Measurements from ENCODE around the gene SPRED3.
A peak's percentile ranks its signal among the peaks of the same experiment; 100 is the strongest.

SPRED3 gene

DNA sequence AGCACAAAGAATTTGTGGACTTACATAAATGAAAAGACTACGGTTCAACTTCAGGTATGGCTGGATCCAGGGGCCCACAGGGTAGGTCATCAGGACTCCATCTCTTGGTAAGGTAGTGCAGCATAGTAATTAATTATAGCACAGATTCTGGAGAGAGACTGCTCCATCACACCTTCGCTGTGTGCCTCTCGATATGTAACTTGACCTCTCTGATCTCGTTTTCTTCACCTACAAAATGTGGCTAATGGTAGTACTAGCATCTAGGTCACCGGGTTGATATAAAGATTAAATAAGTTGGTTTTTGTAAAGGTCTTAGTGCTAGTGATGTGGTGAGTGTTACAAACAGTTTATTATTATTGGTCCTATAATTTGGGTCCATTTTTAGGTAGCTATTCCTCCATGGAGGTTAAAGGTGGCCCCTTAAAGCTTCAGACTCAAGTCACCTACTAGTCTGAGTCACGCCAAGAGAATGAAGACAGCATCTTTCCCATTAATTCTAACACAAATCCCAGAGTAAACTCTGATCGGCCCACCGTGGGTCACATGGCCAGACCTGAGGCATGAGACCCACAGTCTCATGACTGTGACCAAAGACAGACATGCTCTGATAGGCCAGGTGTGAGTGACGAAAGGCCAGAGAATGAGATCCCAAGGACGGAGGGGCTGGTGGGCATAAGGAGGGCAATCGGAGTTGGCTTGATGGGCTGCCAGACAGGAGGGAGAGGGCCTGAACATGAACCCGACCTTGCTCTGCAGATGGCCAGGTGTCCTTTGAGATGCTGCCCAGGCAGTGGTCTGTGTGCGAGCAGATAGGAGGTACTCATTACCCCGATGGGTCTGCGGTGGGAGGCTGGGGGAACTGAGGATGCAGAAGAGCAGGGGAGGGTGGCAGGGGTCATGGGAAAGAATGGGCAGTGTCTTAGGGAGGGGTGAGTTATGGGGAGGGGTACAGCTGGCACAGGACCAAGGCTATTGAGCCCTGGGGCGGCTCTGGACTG lies 32.5 kb upstream of the SPRED3 start:
- TF ChIP-seq, protein P1, sequence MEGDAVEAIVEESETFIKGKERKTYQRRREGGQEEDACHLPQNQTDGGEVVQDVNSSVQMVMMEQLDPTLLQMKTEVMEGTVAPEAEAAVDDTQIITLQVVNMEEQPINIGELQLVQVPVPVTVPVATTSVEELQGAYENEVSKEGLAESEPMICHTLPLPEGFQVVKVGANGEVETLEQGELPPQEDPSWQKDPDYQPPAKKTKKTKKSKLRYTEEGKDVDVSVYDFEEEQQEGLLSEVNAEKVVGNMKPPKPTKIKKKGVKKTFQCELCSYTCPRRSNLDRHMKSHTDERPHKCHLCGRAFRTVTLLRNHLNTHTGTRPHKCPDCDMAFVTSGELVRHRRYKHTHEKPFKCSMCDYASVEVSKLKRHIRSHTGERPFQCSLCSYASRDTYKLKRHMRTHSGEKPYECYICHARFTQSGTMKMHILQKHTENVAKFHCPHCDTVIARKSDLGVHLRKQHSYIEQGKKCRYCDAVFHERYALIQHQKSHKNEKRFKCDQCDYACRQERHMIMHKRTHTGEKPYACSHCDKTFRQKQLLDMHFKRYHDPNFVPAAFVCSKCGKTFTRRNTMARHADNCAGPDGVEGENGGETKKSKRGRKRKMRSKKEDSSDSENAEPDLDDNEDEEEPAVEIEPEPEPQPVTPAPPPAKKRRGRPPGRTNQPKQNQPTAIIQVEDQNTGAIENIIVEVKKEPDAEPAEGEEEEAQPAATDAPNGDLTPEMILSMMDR (IDR thresholded peaks at IDR 0.05; ENCODE audit: insufficient read depth, missing control alignments), result no peak
- DNase-seq (ENCODE audit: insufficient read length, low spot score), result no peak
- FAIRE-seq, result no peak

- FAIRE-seq (no peak), DNase-seq (ENCODE audit: insufficient read length, low spot score) (no peak)
- TF ChIP-seq, protein P1 (IDR thresholded peaks at IDR 0.05; ENCODE audit: insufficient read depth, missing control alignments), result no peak
These were observed 30.4 kb upstream of the SPRED3 start for GRCh38 chr19:38358071-38358470.

DNA sequence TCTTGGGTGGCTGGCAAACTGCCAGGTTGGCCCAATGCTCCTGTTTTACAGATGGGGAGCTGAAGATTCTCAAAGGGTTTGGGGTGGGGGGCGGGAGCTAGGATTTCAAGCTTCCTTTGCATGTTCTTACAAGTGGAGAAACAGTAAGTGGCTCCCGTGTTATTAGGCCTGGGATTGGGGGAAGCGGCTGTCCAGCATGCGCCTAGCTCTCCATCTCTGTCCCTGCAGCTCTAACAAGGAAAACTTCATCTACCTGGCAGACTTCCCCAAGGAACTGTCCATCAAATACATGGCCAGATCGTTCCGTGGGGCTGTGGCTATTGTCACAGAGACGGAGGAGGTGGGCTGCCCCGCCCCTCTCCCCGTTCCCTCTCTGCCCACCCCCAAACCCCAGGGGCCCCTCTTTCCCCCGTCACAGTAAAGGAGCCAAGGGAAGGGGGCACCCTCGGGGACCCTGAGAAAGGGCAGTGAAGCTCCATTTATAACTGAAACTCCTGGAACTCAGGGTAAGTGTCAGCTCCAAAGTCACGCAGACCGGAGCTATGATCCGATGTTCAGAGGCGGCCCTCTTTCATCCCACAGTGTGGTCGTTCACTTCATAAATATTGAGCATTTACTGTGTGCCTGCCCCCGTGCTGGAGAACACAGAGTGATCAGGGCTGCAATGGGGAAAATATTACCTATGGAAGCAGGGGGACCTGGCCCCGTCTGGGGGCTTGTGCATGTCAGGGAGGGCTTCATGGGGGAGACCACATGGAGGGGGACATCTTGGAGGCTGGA lies 29.1 kb upstream of the SPRED3 start:
- TF ChIP-seq, protein P1 (IDR thresholded peaks at IDR 0.05; ENCODE audit: insufficient read depth, missing control alignments), result no peak

DNA sequence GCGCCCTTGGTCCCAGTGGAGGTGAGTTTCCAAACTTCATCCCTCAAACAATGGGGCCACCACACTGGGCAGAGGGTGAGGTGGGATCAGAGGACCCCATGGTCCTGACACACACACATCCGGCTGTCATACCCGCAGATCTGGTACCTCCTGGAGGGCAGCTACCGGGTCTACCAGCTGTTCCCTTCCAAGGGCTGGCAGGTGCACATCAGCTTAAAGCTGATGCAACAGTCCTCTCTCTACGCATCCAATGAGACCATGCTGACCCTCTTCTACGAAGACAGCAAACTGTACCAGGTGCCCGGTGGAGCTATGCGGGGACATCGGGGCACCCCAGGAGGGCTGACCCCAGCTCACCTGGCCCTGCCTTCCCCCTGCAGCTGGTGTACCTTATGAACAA lies 28.1 kb upstream of the SPRED3 start:
- DNase-seq (ENCODE audit: insufficient read length, low spot score), result no peak
- TF ChIP-seq, protein P1 (IDR thresholded peaks at IDR 0.05; ENCODE audit: insufficient read depth, missing control alignments), result no peak
- FAIRE-seq, result no peak

More for the DNA sequence above, 29.1 kb upstream of the SPRED3 start:
- FAIRE-seq (no peak), DNase-seq (ENCODE audit: insufficient read length, low spot score) (no peak)

DNA sequence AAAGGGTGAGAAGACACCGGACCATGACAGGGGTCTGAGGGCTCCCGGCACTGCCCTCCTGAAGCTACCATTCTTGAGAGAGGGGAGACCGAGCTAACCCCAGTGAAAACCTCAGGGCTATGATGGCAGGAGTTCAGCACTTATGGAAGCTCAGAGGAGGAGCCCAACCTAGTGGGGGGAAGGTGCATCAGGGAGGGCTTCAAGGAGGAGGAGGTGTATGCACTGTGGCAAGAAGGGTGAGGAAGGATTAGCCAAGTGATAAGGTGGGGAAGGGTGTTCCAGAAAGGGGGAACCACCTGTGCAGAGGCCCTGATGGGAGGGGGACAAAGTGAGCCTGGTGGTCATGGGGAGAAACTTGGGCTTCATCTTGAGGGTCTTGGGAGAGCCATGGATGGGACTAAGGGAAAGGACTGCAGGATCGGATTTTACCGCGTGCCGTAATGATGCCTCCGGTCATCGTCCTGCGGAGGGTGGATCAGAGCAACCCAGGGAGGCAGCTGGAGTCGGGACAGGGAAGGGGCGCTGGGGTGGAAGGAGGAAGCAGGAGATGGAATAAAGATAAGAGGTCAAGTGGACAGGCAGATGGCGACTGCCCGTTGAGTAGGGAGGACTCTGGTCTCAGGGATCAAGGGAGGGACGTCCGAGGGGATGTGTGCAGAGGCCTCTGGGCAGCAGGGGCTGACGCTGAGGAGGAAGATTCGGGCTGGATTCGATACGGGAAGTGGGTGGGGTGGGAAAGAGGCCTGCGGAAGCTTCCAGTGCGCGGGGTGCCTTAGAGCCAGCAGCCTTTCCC lies 27.5 kb upstream of the SPRED3 start:
- DNase-seq (ENCODE audit: insufficient read length, low spot score) (no peak), FAIRE-seq (no peak)
- TF ChIP-seq, protein P1 (IDR thresholded peaks at IDR 0.05; ENCODE audit: insufficient read depth, missing control alignments), result no peak

DNA sequence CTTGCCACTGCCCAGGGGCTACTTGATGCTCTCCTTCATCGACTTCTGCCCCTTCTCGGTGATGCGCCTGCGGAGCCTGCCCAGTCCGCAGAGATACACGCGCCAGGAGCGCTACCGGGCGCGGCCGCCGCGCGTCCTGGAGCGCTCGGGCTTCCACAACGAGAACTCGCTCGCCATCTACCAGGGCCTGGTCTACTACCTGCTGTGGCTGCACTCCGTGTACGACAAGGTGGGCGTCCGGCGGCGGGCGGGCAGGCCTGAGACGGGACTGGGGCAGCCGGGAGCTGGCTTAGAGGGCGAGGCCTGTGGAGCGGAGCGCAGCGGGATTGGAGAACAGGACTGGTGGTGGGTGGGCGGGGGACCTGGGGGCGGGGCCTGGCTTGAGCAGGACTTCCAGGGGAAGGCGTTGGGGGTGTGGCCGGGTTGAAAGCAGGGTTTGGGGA lies 26.8 kb upstream of the SPRED3 start:
- TF ChIP-seq, protein P1 (IDR thresholded peaks at IDR 0.05; ENCODE audit: insufficient read depth, missing control alignments), result no peak
- FAIRE-seq (no peak), DNase-seq (ENCODE audit: insufficient read length, low spot score) (peak; percentile 81)
